Spinal cord (tissue), 10 donors: ENCODE measurements around the gene SOX18. TPM values are rescaled to one million over a fixed set of nuclear protein-coding genes. Genes with fewer than 3 reads are reported as not detected.

Source experiments
- DNase-seq, 6 donors: peaks; one replicate each; pipeline versions ENCODE4 v3.0.0 to v3.0.0-alpha.2; 2013 to 2015; ENCODE audit warnings: low spot score in 6 of 6, low read depth in 4 of 6
- H3K27ac ChIP-seq: one replicate; pipeline ENCODE4 v1.5.1; 2013; ENCODE audit warnings: low read depth, low read length, control low read depth
- H3K27me3 ChIP-seq: one replicate; pipeline ENCODE4 v1.6.1; 2013; ENCODE audit warnings: low read length; ENCODE audit not compliant: control insufficient read depth, insufficient read depth
- H3K36me3 ChIP-seq: one replicate; pipeline ENCODE4 v1.6.1; 2013; ENCODE audit warnings: low read length; ENCODE audit not compliant: control insufficient read depth, insufficient read depth
- H3K4me1 ChIP-seq: one replicate; pipeline ENCODE4 v1.6.1; 2013; ENCODE audit warnings: low read length; ENCODE audit not compliant: control insufficient read depth, insufficient read depth
- H3K4me3 ChIP-seq: one replicate; pipeline ENCODE4 v1.5.1; 2013; ENCODE audit warnings: low read depth, low read length, control low read depth
- H3K9me3 ChIP-seq: one replicate; pipeline ENCODE4 v1.6.1; 2013; ENCODE audit warnings: low read length; ENCODE audit not compliant: control insufficient read depth, insufficient read depth
- WGBS: methylation state at CpG from one replicate; pipeline ENCODE4 v1.1.5; 2013; ENCODE audit warnings: missing lambda C conversion rate; ENCODE audit not compliant: insufficient coverage; 5-methylcytosine and 5-hydroxymethylcytosine counted together
- polyA plus RNA-seq, 2 donors: library from polyadenylated mRNA; unstranded; fragments of 120-200 nt; gene quantifications; one replicate each; pipeline ENCODE4 v1.2.1, GENCODE V29; 2013; ENCODE audit not compliant: insufficient read length in 2 of 2
- total RNA-seq, 2 donors: library from RNA; depleted of rRNA in 1 of 2; stranded (reverse); fragments of 120-200 nt in 1 of 2; fragments of >200 nt in 1 of 2; gene quantifications; one replicate each; pipeline versions ENCODE4 v1.2.3 to v1.2.4, GENCODE V29; 2013 to 2014
- donor health status: healthy.

SOX18 gene
- total and polyA plus RNA-seq, 4 donors, result 2.4 to 12.3 (median 5.8) TPM

DNA sequence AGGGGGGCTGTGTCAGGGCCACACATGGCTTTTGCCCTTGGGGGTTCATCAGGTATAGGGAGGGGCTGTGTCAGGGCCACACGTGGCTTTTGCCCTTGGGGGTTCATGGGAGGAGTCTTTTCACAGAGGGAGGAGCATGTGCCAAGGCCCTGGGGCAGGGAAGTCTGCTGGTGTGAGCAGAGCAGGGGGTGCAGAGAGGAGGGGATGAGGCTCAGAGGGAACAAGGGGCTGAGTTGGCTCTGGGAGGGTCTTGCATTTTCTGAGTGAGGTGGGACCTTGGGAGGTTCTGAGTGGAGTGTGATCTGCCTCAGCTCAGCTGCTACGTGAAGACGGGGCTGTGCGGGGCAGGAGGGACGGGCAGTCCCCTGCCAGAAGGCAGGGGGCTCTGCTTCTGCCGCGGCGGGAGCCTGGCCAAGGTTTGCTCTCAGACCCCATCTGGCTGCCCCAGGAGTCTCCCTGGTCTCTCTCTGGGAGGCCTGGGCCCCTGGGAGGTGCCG, 6.0 kb upstream of the SOX18 start:
- 61% methylated on average over 9 of the region's 9 CpGs for WGBS
- DNase-seq, result no peak
- H3K27ac ChIP-seq, result peak overlapping the region; percentile 15
- H3K9me3 ChIP-seq, result no peaks in the 10 kb centered on the region
- H3K4me1 ChIP-seq, result peaks cover 54% of the 10 kb centered on the region
- no peak overlapping the region for H3K4me3 ChIP-seq
- H3K27me3 ChIP-seq, result peaks cover 31% of the 10 kb centered on the region
- H3K36me3 ChIP-seq, result no peaks in the 10 kb centered on the region

DNA sequence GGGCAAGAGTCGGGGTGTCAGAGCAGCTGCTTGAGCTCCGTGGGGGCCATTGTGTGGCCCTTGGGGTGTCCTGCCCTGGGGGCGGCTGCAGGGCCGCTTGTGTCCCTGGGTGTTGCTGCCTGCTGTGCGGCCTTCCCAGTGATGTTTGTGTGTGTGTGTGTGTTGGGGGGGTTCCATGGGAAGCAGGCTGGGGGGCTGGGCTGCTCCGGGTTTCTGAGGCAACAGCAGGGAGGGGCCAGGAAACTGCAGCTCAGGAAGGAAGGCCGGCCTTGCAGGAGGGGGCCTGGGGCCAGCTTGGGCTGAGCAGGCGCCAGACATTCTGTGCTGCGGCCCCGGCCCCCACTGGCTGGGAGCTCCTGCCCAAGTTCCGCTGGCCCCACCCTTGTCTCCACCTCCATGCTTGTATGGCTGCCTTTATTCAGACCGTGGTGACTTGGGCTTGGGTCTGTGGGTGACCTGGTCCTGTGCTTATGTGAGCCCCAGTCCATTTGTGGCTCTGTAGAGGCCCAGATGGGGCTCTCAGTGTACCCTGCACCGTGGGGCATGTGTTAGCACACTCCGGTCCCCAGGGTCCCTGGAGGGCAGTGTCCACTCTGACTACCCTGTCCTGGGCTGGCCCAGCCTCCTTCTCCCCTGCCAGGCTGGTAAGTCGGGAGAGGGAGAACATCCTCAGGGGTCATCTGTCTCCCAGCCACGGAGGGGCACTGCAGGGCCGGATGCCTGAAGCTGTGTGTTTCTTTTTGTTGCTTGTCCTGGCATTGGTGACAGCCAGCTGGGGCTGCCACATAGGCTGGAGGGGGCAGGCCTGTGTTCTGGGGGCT, 4.6 kb upstream of the SOX18 start:
- peak overlapping the region; percentile 45 for H3K27ac ChIP-seq
- peak in 1 of 6 donors; percentile 53 for DNase-seq
- H3K9me3 ChIP-seq, result no peaks in the 10 kb centered on the region
- WGBS, result 34% methylated on average over 13 of the region's 17 CpGs
- H3K36me3 ChIP-seq, result no peaks in the 10 kb centered on the region
- H3K4me3 ChIP-seq, result no peak overlapping the region
- H3K27me3 ChIP-seq, result peaks cover 39% of the 10 kb centered on the region
- H3K4me1 ChIP-seq, result peaks cover 62% of the 10 kb centered on the region

- Histone ChIP-seq H3K36me3 (no peaks in the 10 kb centered on the region), H3K4me3 (no peak overlapping the region), H3K4me1 (peaks cover 62% of the 10 kb centered on the region), H3K27ac (no peak overlapping the region), H3K27me3 (peaks cover 42% of the 10 kb centered on the region), H3K9me3 (no peaks in the 10 kb centered on the region)
- DNase-seq, result no peak
- 75% methylated on average over 33 of the region's 33 CpGs for WGBS
These were observed 3.8 kb upstream of the SOX18 start for GRCh38 chr20:64052987-64053840.

DNA sequence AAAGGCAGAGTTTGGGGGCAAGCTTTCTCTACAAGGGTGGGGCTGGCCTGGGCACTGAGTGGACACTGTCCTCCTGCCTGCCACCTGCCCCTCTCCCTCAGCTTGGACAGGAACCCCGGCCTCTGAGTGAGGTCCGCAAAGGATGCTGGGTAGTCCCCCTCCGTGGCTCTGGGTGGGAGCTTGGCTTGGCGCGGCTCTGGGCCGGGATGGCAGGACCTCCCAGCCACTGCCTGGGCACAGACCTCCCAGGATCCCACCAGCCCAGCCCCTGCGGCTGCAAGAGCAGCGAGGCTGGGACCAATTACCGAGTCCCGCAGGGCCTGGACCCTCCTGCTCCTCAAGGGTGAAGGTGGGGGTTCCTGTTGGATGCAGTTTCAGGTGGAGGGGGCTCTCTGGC, 2.9 kb upstream of the SOX18 start:
- H3K9me3 ChIP-seq, result no peaks in the 10 kb centered on the region
- no peaks in the 10 kb centered on the region for H3K36me3 ChIP-seq
- H3K27ac ChIP-seq, result no peak overlapping the region
- WGBS, result 89% methylated on average over 7 of the region's 10 CpGs
- no peak for DNase-seq
- peaks cover 60% of the 10 kb centered on the region for H3K4me1 ChIP-seq
- peaks cover 49% of the 10 kb centered on the region for H3K27me3 ChIP-seq
- H3K4me3 ChIP-seq, result no peak overlapping the region

DNA sequence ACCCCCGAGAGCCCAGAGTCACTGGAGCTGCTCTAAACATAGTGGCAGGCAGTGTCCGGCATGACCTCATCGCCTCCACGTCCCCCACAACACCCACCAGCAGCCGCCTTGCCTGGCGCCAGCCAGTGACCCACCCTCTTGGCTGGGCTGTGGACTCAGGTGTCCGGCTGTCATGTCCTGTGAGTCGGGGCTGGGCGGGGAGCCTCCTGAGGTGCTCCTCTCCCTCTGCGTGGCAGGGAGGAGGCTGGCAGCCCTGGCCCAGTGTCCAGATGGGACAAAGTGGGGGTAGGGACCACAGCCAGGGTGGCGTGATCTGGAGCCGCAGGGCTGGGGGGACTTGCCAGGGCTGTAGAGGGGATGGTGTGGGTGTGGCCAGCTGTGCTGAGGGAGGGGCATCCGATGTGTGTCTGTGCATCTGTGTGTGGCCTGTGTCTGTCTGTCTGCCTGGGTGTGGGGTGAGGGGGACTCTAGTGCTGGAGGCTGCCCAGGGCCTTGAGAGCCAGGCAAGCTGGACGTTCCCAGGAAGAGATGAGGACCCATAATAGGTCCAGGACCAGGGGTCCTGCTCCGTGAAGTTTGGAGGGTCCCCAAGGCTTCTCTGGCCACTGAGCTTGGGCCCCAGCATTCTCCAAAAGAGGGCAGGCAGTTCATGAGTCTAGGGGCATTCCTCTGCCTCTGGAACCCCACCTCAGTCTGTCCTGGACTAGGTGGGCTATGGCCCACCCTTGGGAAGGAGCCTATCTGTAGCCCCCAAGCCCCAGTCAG, 2.3 kb upstream of the SOX18 start:
- no peaks in the 10 kb centered on the region for H3K36me3 ChIP-seq
- no peak for DNase-seq
- no peaks in the 10 kb centered on the region for H3K9me3 ChIP-seq
- WGBS, result 87% methylated on average over 14 of the region's 15 CpGs
- H3K27ac ChIP-seq, result peak overlapping the region; percentile 15
- H3K4me1 ChIP-seq, result peaks cover 54% of the 10 kb centered on the region
- H3K4me3 ChIP-seq, result no peak overlapping the region
- peaks cover 50% of the 10 kb centered on the region for H3K27me3 ChIP-seq

DNA sequence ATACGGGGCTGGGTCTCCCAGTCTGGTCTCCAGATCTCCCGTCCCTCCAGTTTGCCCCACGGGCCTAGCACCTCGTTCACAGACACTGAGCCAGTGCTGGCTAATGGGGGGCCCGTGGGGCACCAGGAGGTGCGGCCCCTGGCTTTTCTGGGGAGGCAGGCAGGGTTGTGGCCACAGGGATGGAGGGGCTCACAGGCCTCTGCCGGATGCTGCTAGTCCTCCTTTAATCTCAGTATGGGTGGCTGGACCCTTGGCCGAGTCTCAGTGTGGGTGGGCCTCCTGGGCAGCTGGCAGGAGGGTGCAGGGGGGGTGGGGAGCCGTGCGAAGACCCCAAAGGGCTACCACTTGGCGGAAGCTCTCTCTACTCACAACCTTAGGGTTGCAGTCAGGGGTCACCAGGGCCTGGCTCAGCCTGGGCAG, 1.6 kb upstream of the SOX18 start:
- 84% methylated on average over 11 of the region's 11 CpGs for WGBS
- Histone ChIP-seq H3K36me3 (no peaks in the 10 kb centered on the region), H3K9me3 (no peaks in the 10 kb centered on the region), H3K27ac (peak overlapping the region; percentile 15), H3K4me1 (peaks cover 47% of the 10 kb centered on the region), H3K27me3 (peaks cover 57% of the 10 kb centered on the region), H3K4me3 (no peak overlapping the region)
- DNase-seq, result no peak

GRCh38 chr20:64050261-64051032, 1.0 kb upstream of the SOX18 start:
- H3K4me1 ChIP-seq, result peaks cover 41% of the 10 kb centered on the region
- no peaks in the 10 kb centered on the region for H3K36me3 ChIP-seq
- peak overlapping the region; percentile 15 for H3K27ac ChIP-seq
- H3K4me3 ChIP-seq, result no peak overlapping the region
- no peaks in the 10 kb centered on the region for H3K9me3 ChIP-seq
- no peak for DNase-seq
- peaks cover 58% of the 10 kb centered on the region for H3K27me3 ChIP-seq
- WGBS, result 68% methylated on average over 22 of the region's 23 CpGs

DNA sequence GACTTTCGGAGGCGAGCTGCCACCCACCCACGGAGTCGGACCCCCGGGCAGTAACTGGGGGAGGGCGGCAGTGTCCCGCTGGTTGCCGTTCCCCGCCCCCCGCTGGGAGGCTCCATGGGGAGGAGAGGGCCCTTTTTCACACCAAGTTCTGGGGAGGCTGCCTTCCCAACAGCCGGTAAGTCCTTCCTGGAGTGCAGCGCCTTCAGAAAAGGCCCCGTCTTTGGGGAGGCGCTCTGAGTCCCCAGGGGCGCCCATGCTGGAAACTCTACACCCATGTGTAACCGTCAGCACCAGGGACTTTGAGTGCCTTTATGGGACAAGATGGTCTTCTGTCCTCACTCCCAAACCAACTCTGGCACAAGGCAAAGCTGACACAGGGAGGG, 430 bp upstream of the SOX18 start:
- H3K27ac ChIP-seq, result peak overlapping the region; percentile 15
- H3K36me3 ChIP-seq, result no peaks in the 10 kb centered on the region
- H3K4me3 ChIP-seq, result no peak overlapping the region
- no peaks in the 10 kb centered on the region for H3K9me3 ChIP-seq
- DNase-seq, result no peak
- WGBS, result 15% methylated on average over 15 of the region's 16 CpGs
- peaks cover 63% of the 10 kb centered on the region for H3K27me3 ChIP-seq
- H3K4me1 ChIP-seq, result peaks cover 39% of the 10 kb centered on the region
